Peyer's patch (tissue), 4 donors: ENCODE measurements around the gene CSDE1.

Experiments used
- POLR2A ChIP-seq, 2 donors: fragments of 450-650 bp; IDR thresholded peaks; one replicate each; pipeline ENCODE4 v1.5.1; 2017; ENCODE audit warnings: antibody characterized with exemption in 2 of 2, mild to moderate bottlenecking in 2 of 2, moderate library complexity in 2 of 2
- TF ChIP-seq, protein P1 (sequence below), 6 experiments: fragments of 450-650 bp in 4 of 6; fragments of 200-600 bp in 2 of 6; sonication (generic) in 1 of 6; IDR thresholded peaks; one replicate each; pipeline ENCODE4 v1.5.1; 2017 to 2019; ENCODE audit warnings: antibody characterized with exemption in 6 of 6, mild to moderate bottlenecking in 3 of 6, moderate library complexity in 1 of 6

GRCh38 chr1:114695430-114696058, 62.2 kb downstream of the CSDE1 start, which contains the start of gene AMPD1:
- TF ChIP-seq, protein P1, sequence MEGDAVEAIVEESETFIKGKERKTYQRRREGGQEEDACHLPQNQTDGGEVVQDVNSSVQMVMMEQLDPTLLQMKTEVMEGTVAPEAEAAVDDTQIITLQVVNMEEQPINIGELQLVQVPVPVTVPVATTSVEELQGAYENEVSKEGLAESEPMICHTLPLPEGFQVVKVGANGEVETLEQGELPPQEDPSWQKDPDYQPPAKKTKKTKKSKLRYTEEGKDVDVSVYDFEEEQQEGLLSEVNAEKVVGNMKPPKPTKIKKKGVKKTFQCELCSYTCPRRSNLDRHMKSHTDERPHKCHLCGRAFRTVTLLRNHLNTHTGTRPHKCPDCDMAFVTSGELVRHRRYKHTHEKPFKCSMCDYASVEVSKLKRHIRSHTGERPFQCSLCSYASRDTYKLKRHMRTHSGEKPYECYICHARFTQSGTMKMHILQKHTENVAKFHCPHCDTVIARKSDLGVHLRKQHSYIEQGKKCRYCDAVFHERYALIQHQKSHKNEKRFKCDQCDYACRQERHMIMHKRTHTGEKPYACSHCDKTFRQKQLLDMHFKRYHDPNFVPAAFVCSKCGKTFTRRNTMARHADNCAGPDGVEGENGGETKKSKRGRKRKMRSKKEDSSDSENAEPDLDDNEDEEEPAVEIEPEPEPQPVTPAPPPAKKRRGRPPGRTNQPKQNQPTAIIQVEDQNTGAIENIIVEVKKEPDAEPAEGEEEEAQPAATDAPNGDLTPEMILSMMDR (IDR thresholded peaks at IDR 0.05), result no peak
- TF ChIP-seq POLR2A (IDR thresholded peaks at IDR 0.05), result no peak
